Measurements from ENCODE around the gene MFAP2. TPM values are rescaled to one million over a fixed set of nuclear protein-coding genes. Genes with fewer than 3 reads are reported as not detected.
"Not testable (repeated sequence)": the region's sequence is repeated elsewhere in the genome, so short reads cannot be mapped to it uniquely, and the experiment has no call there.

MFAP2 gene
- total RNA-seq, 2 experiments from 2014 or later: 0.25 TPM; not detected in 1

- H3K4me3 Mint-ChIP-seq: peak overlapping the region; percentile 70
- DNase-seq: peak; percentile 86
- peaks cover 13% of the 10 kb centered on the region for H3K4me1 Mint-ChIP-seq
- H3K27ac Mint-ChIP-seq: peak overlapping the region; percentile 62
- CTCF ChIA-PET: interaction anchor here (0.7 to 4.0 kb wide), 21 partner anchors 9 to 479 kb away, joined by 3 to 45 read pairs (median 4); partner anchors contain the start of gene RCC2
- no peaks in the 10 kb centered on the region for H3K36me3 Mint-ChIP-seq (ENCODE audit: low read depth)
- POLR2A ChIA-PET: interaction anchor here (1.3 to 2.4 kb wide), 3 partner anchors 56 to 85 kb away, joined by 4 to 11 read pairs (median 4); no protein-coding TSS in a partner anchor
- no peaks in the 10 kb centered on the region for H3K27me3 Mint-ChIP-seq
- no peaks in the 10 kb centered on the region for H3K9me3 Mint-ChIP-seq
Measured at GRCh38 chr1:16960560-16961296, 19.7 kb downstream of the MFAP2 start.

GRCh38 chr1:16958475-16958874 lies 21.9 kb downstream of the MFAP2 start:
- POLR2A ChIA-PET: no interaction called here
- Mint-ChIP-seq H3K36me3 (ENCODE audit: low read depth) (no peaks in the 10 kb centered on the region), H3K9me3 (no peaks in the 10 kb centered on the region), H3K27me3 (no peaks in the 10 kb centered on the region), H3K4me3 (no peak overlapping the region), H3K4me1 (peaks cover 13% of the 10 kb centered on the region), H3K27ac (no peak overlapping the region)
- no peak for DNase-seq
- CTCF ChIA-PET: no interaction called here

- POLR2A ChIA-PET: no interaction called here
- H3K4me1 Mint-ChIP-seq: peaks cover 13% of the 10 kb centered on the region
- H3K27ac Mint-ChIP-seq: no peak overlapping the region
- H3K36me3 Mint-ChIP-seq (ENCODE audit: low read depth): no peaks in the 10 kb centered on the region
- no peak overlapping the region for H3K4me3 Mint-ChIP-seq
- no peaks in the 10 kb centered on the region for H3K27me3 Mint-ChIP-seq
- CTCF ChIA-PET: no interaction called here
- no peak for DNase-seq
- H3K9me3 Mint-ChIP-seq: no peaks in the 10 kb centered on the region
Measured at GRCh38 chr1:16957731-16958130, 22.7 kb downstream of the MFAP2 start.

GRCh38 chr1:16956775-16957174 lies 23.6 kb downstream of the MFAP2 start:
- Mint-ChIP-seq H3K27me3 (no peaks in the 10 kb centered on the region), H3K9me3 (no peaks in the 10 kb centered on the region), H3K27ac (no peak overlapping the region), H3K36me3 (ENCODE audit: low read depth) (no peaks in the 10 kb centered on the region), H3K4me3 (no peak overlapping the region), H3K4me1 (peaks cover 13% of the 10 kb centered on the region)
- DNase-seq: no peak
- POLR2A ChIA-PET: interaction anchor here (1.3 kb wide), 1 partner anchor 52 kb away, joined by 3 read pairs; no protein-coding TSS in a partner anchor
- CTCF ChIA-PET: interaction anchor here (0.9 to 2.4 kb wide), 2 partner anchors 89 to 336 kb away, joined by 3 to 6 read pairs; no protein-coding TSS in a partner anchor

GRCh38 chr1:16955186-16955585 lies 25.2 kb downstream of the MFAP2 start:
- no peak for DNase-seq
- H3K9me3 Mint-ChIP-seq: no peaks in the 10 kb centered on the region
- POLR2A ChIA-PET: no interaction called here
- no peak overlapping the region for H3K4me3 Mint-ChIP-seq
- H3K36me3 Mint-ChIP-seq (ENCODE audit: low read depth): no peaks in the 10 kb centered on the region
- H3K27ac Mint-ChIP-seq: no peak overlapping the region
- no peaks in the 10 kb centered on the region for H3K27me3 Mint-ChIP-seq
- CTCF ChIA-PET: interaction anchor here (1.1 to 2.4 kb wide), 2 partner anchors 90 to 334 kb away, joined by 5 to 6 read pairs; no protein-coding TSS in a partner anchor
- peaks cover 1% of the 10 kb centered on the region for H3K4me1 Mint-ChIP-seq

- ChIA-PET CTCF (interaction anchor here (1.1 to 2.4 kb wide), 2 partner anchors 91 to 334 kb away, joined by 5 to 6 read pairs; no protein-coding TSS in a partner anchor), POLR2A (no interaction called here)
- no peaks in the 10 kb centered on the region for H3K4me1 Mint-ChIP-seq
- no peaks in the 10 kb centered on the region for H3K36me3 Mint-ChIP-seq (ENCODE audit: low read depth)
- DNase-seq: no peak
- H3K27ac Mint-ChIP-seq: no peak overlapping the region
- no peaks in the 10 kb centered on the region for H3K9me3 Mint-ChIP-seq
- H3K4me3 Mint-ChIP-seq: no peak overlapping the region
- H3K27me3 Mint-ChIP-seq: no peaks in the 10 kb centered on the region
Measured at GRCh38 chr1:16954579-16954978, 25.8 kb downstream of the MFAP2 start.

GRCh38 chr1:16952376-16952775 lies 28.0 kb downstream of the MFAP2 start:
- H3K9me3 Mint-ChIP-seq; H3K4me3 Mint-ChIP-seq; H3K4me1 Mint-ChIP-seq; H3K27me3 Mint-ChIP-seq; H3K27ac Mint-ChIP-seq; H3K36me3 Mint-ChIP-seq (ENCODE audit: low read depth); DNase-seq: not testable (repeated sequence)
- ChIA-PET POLR2A (interaction anchor here (1.1 kb wide), 1 partner anchor 47 kb away, joined by 5 read pairs; no protein-coding TSS in a partner anchor), CTCF (interaction anchor here (0.7 to 4.3 kb wide), 11 partner anchors 8 to 331 kb away, joined by 3 to 43 read pairs (median 5); no protein-coding TSS in a partner anchor)

GRCh38 chr1:16949026-16949425 lies 31.4 kb downstream of the MFAP2 start:
- H3K4me3 Mint-ChIP-seq; H3K4me1 Mint-ChIP-seq; H3K27ac Mint-ChIP-seq; DNase-seq; H3K27me3 Mint-ChIP-seq; H3K9me3 Mint-ChIP-seq; POLR2A ChIA-PET; H3K36me3 Mint-ChIP-seq (ENCODE audit: low read depth): not testable (repeated sequence)
- CTCF ChIA-PET: interaction anchor here (0.8 to 4.3 kb wide), 3 partner anchors 60 to 328 kb away, joined by 3 to 43 read pairs (median 23); no protein-coding TSS in a partner anchor

- H3K4me3 Mint-ChIP-seq; H3K27me3 Mint-ChIP-seq; DNase-seq; H3K27ac Mint-ChIP-seq; H3K4me1 Mint-ChIP-seq; H3K9me3 Mint-ChIP-seq; H3K36me3 Mint-ChIP-seq (ENCODE audit: low read depth): not testable (repeated sequence)
- POLR2A ChIA-PET: interaction anchor here (1.0 kb wide), 1 partner anchor 326 kb away, joined by 3 read pairs; no protein-coding TSS in a partner anchor
- CTCF ChIA-PET: interaction anchor here (0.9 to 3.7 kb wide), 2 partner anchors 12 to 328 kb away, joined by 4 to 23 read pairs; no protein-coding TSS in a partner anchor
Measured at GRCh38 chr1:16948282-16948891, 32.0 kb downstream of the MFAP2 start.

GRCh38 chr1:16946646-16947045 lies 33.8 kb downstream of the MFAP2 start:
- H3K4me3 Mint-ChIP-seq: no peak overlapping the region
- ChIA-PET POLR2A (interaction anchor here (0.9 to 1.6 kb wide), 2 partner anchors 9 to 41 kb away, joined by 3 to 6 read pairs; no protein-coding TSS in a partner anchor), CTCF (interaction anchor here (0.6 to 3.7 kb wide), 5 partner anchors 129 to 326 kb away, joined by 3 to 23 read pairs (median 6); no protein-coding TSS in a partner anchor)
- no peaks in the 10 kb centered on the region for H3K9me3 Mint-ChIP-seq
- H3K27me3 Mint-ChIP-seq: no peaks in the 10 kb centered on the region
- DNase-seq: no peak
- H3K4me1 Mint-ChIP-seq: no peaks in the 10 kb centered on the region
- H3K36me3 Mint-ChIP-seq (ENCODE audit: low read depth): no peaks in the 10 kb centered on the region
- H3K27ac Mint-ChIP-seq: no peak overlapping the region

GRCh38 chr1:16946185-16946584 lies 34.2 kb downstream of the MFAP2 start:
- H3K4me1 Mint-ChIP-seq; H3K27ac Mint-ChIP-seq; H3K27me3 Mint-ChIP-seq; H3K9me3 Mint-ChIP-seq; H3K4me3 Mint-ChIP-seq; DNase-seq; H3K36me3 Mint-ChIP-seq (ENCODE audit: low read depth): not testable (repeated sequence)
- POLR2A ChIA-PET: interaction anchor here (0.9 to 1.6 kb wide), 2 partner anchors 9 to 41 kb away, joined by 3 to 6 read pairs; no protein-coding TSS in a partner anchor
- CTCF ChIA-PET: interaction anchor here (0.9 to 3.7 kb wide), 2 partner anchors 324 to 326 kb away, joined by 3 to 23 read pairs; no protein-coding TSS in a partner anchor

- CTCF ChIA-PET: interaction anchor here (0.9 to 3.7 kb wide), 2 partner anchors 323 to 325 kb away, joined by 3 to 23 read pairs; no protein-coding TSS in a partner anchor
- H3K9me3 Mint-ChIP-seq; POLR2A ChIA-PET; H3K4me3 Mint-ChIP-seq; H3K27ac Mint-ChIP-seq; H3K27me3 Mint-ChIP-seq; DNase-seq; H3K36me3 Mint-ChIP-seq (ENCODE audit: low read depth); H3K4me1 Mint-ChIP-seq: not testable (repeated sequence)
Measured at GRCh38 chr1:16945512-16945911, 34.9 kb downstream of the MFAP2 start.

GRCh38 chr1:16944038-16944437 lies 36.4 kb downstream of the MFAP2 start:
- Mint-ChIP-seq H3K27me3 (no peaks in the 10 kb centered on the region), H3K9me3 (no peaks in the 10 kb centered on the region), H3K36me3 (ENCODE audit: low read depth) (no peaks in the 10 kb centered on the region), H3K4me1 (no peaks in the 10 kb centered on the region), H3K27ac (no peak overlapping the region), H3K4me3 (no peak overlapping the region)
- CTCF ChIA-PET: interaction anchor here (0.6 kb wide), 2 partner anchors 323 to 483 kb away, joined by 4 to 5 read pairs; no protein-coding TSS in a partner anchor
- POLR2A ChIA-PET: no interaction called here
- no peak for DNase-seq
